Heart left ventricle (tissue), 16 donors: ENCODE results near the gene ORC3. TPM values are rescaled to one million over a fixed set of nuclear protein-coding genes. Genes with fewer than 3 reads are reported as not detected.

Experiments
- ATAC-seq, 4 donors: fragments of 200-7000 bp; cut with Tn5 transposase; one replicate each; pipeline ENCODE4 v1.9.1; 2020 to 2022; ENCODE audit warnings: moderate library complexity in 4 of 4, mild to moderate bottlenecking in 3 of 4, moderate number of reproducible peaks in 1 of 4
- DNase-seq, 5 donors: peaks; one replicate each; pipeline ENCODE4 v3.0.0-alpha.2; 2020
- H3K27ac ChIP-seq, 12 donors: fragments of 200-600 bp; sonication (generic) in 4 of 12; one replicate each; pipeline versions ENCODE4 v1.5.0 to v1.8.0; 2016 to 2022; ENCODE audit warnings: mild to moderate bottlenecking in 2 of 12
- H3K27me3 ChIP-seq, 9 donors: fragments of 200-600 bp; sonication (generic) in 2 of 9; one replicate each; pipeline versions ENCODE4 v1.5.1 to v1.8.0; 2016 to 2022; ENCODE audit warnings: mild to moderate bottlenecking in 3 of 9
- H3K36me3 ChIP-seq, 9 donors: fragments of 200-600 bp; sonication (generic) in 2 of 9; one replicate each; pipeline versions ENCODE4 v1.5.0 to v1.8.0; 2018 to 2022; ENCODE audit warnings: mild to moderate bottlenecking in 2 of 9
- H3K4me1 ChIP-seq, 12 donors: fragments of 200-600 bp; sonication (generic) in 4 of 12; one replicate each; pipeline versions ENCODE4 v1.5.0 to v1.8.0; 2016 to 2022; ENCODE audit warnings: mild to moderate bottlenecking in 3 of 12
- H3K4me3 ChIP-seq, 12 donors: fragments of 200-600 bp; sonication (generic) in 4 of 12; one replicate each; pipeline versions ENCODE4 v1.5.0 to v1.8.0; 2017 to 2022; ENCODE audit warnings: mild to moderate bottlenecking in 9 of 12, moderate library complexity in 4 of 12
- H3K9me3 ChIP-seq, 12 donors: fragments of 200-600 bp; sonication (generic) in 4 of 12; one replicate each; pipeline versions ENCODE4 v1.5.0 to v1.8.0; 2016 to 2022; ENCODE audit warnings: mild to moderate bottlenecking in 1 of 12
- CTCF ChIP-seq, 12 donors: fragments of 200-600 bp; sonication (generic) in 4 of 12; IDR thresholded peaks; one replicate each; pipeline versions ENCODE4 v1.5.0 to v1.8.0; 2018 to 2022; ENCODE audit warnings: antibody characterized with exemption in 12 of 12, mild to moderate bottlenecking in 5 of 12
- POLR2A ChIP-seq, 2 donors: fragments of 450-650 bp; IDR thresholded peaks; one replicate each; pipeline ENCODE4 v1.6.1; 2017; ENCODE audit warnings: antibody characterized with exemption in 2 of 2, mild to moderate bottlenecking in 2 of 2, moderate library complexity in 2 of 2
- WGBS, 4 donors: extraction: QIAGEN DNeasy Blood & Tissue Kit in 2 of 4; methylation state at CpG; one replicate each; pipeline versions ENCODE4 v1.1.5 to v1.1.7; 2013 to 2018; 5-methylcytosine and 5-hydroxymethylcytosine counted together
- intact Hi-C, 10 donors: fragments of 100-400 bp; cut with DNase I; formaldehyde crosslinking; loops; one replicate each; pipeline versions ENCODE4 v1.11.1 to v1.14.2; 2022
- polyA plus RNA-seq, 2 donors: library from polyadenylated mRNA; stranded (reverse); fragments of 200-250 nt; gene quantifications; one replicate each; pipeline ENCODE4 v1.2.3, GENCODE V29; 2013
- total RNA-seq, 9 donors: library from RNA; depleted of rRNA in 2 of 9; stranded (reverse); fragments of >200 nt in 2 of 9; fragmentation: NEBNext Ultra II Directional in 3 of 9; extraction: Animal tissue kit (Norgen Biotek cat#: 25700) in 3 of 9; gene quantifications; one replicate each; pipeline versions ENCODE4 v1.1.0 to v1.2.4, GENCODE V29; 2016 to 2023
- donor health status: ischemic (EF 13 %, LVEDD 7.1; RV severe dilation, severe dysfunction).
- donor health status: healthy with polysubstance abuse.
- donor health status: DM: no; HTN: yes; CAD: no.
- donor health status: DM: no; HTN: no; CAD: no.
- donor health status: ischemic (EF 25% LVEDD 6.9; RV normal size, moderate dysfunction).
- donor health status: ischemic (EF 25% LVEDD 5.7; RV mildly dilated, moderate dysfunction).
- donor health status: healthy.
- donor health status: DM: yes; HTN: yes; CAD: no.
- donor health status: ischemic (EF 35%, LVEDD 5.7; RV mildly dilated, moderate dysfunction).
- donor health status: nonischemic (EF 11% LVEDD 7.7; RV severe dilation, severe dysfunction).
- donor health status: DM: yes; HTN: yes; CAD: no.
- donor health status: PGD.
- donor health status: ischemic (EF 29% LVEDD 5.4; RV normal size, mild dysfunction).
- donor health status: nonischemic (EF 23%, LVEDD 6.1; RV moderate dilation, normal function).

ORC3 gene
- total and polyA plus RNA-seq, 11 donors: 15.2 to 28.6 (median 20.0) TPM

GRCh38 chr6:87671555-87672029, 81.7 kb downstream of the ORC3 start:
- DNase-seq (no peak), ATAC-seq (no peak)
- no peak overlapping the region for H3K4me3 ChIP-seq
- peak overlapping the region in 3 of 12 donors; percentile 11 to 12 (median 11) for H3K27ac ChIP-seq
- no peaks in the 10 kb centered on the region for H3K27me3 ChIP-seq
- TF ChIP-seq POLR2A (IDR thresholded peaks at IDR 0.05): no peak
- TF ChIP-seq CTCF (IDR thresholded peaks at IDR 0.05): no peak
- peaks cover 0 to 92% (median 82%) of the 10 kb centered on the region in 9 donors for H3K36me3 ChIP-seq
- WGBS, 4 donors: 67 to 71% (median 69%) methylated on average over 6 of the region's 6 CpGs
- intact Hi-C loops: no loop called here
- H3K9me3 ChIP-seq: no peaks in the 10 kb centered on the region
- H3K4me1 ChIP-seq: peaks cover 0 to 30% (median 7%) of the 10 kb centered on the region in 12 donors

GRCh38 chr6:87672641-87673040, 82.7 kb downstream of the ORC3 start:
- WGBS, 4 donors: 83 to 92% (median 86%) methylated on average over 2 of the region's 2 CpGs

GRCh38 chr6:87673237-87673636, 83.3 kb downstream of the ORC3 start:
- no peak overlapping the region for H3K27ac ChIP-seq
- H3K4me3 ChIP-seq: no peak overlapping the region
- DNase-seq (no peak), ATAC-seq (no peak)
- peaks cover 0 to 30% (median 7%) of the 10 kb centered on the region in 12 donors for H3K4me1 ChIP-seq
- WGBS, 4 donors: 95 to 98% (median 97%) methylated on average over 5 of the region's 5 CpGs
- H3K27me3 ChIP-seq: no peaks in the 10 kb centered on the region
- intact Hi-C loops: no loop called here
- peaks cover 0 to 92% (median 83%) of the 10 kb centered on the region in 9 donors for H3K36me3 ChIP-seq
- no peak for TF ChIP-seq POLR2A (IDR thresholded peaks at IDR 0.05)
- no peak for TF ChIP-seq CTCF (IDR thresholded peaks at IDR 0.05)
- no peaks in the 10 kb centered on the region for H3K9me3 ChIP-seq

More at GRCh38 chr6:87672641-87673040, 82.7 kb downstream of the ORC3 start:
- no peak for ATAC-seq
- no peaks in the 10 kb centered on the region for H3K27me3 ChIP-seq
- H3K27ac ChIP-seq: no peak overlapping the region
- peaks cover 0 to 92% (median 82%) of the 10 kb centered on the region in 9 donors for H3K36me3 ChIP-seq
- intact Hi-C loops: no loop called here
- no peaks in the 10 kb centered on the region for H3K9me3 ChIP-seq
- TF ChIP-seq POLR2A (IDR thresholded peaks at IDR 0.05): no peak
- TF ChIP-seq CTCF (IDR thresholded peaks at IDR 0.05): no peak
- H3K4me1 ChIP-seq: peaks cover 0 to 30% (median 7%) of the 10 kb centered on the region in 12 donors
- DNase-seq: no peak
- H3K4me3 ChIP-seq: no peak overlapping the region

GRCh38 chr6:87674290-87674689, 84.4 kb downstream of the ORC3 start:
- H3K36me3 ChIP-seq: peaks cover 0 to 94% (median 91%) of the 10 kb centered on the region in 9 donors
- intact Hi-C loops: no loop called here

More at GRCh38 chr6:87674290-87674689, 84.4 kb downstream of the ORC3 start:
- Histone ChIP-seq H3K4me3 (no peak overlapping the region), H3K27me3 (no peaks in the 10 kb centered on the region), H3K27ac (peak overlapping the region in 1 of 12 donors; percentile 10), H3K9me3 (no peaks in the 10 kb centered on the region), H3K4me1 (peaks cover 0 to 30% (median 7%) of the 10 kb centered on the region in 12 donors)
- ATAC-seq (no peak), DNase-seq (no peak)
- no peak for TF ChIP-seq POLR2A (IDR thresholded peaks at IDR 0.05)
- no peak for TF ChIP-seq CTCF (IDR thresholded peaks at IDR 0.05)
